HG02970 (cell line): ENCODE data around the gene ZNF526.

Experiments
- ATAC-seq: cut with Tn5 transposase; IDR thresholded peaks from one replicate; pipeline ENCODE4 v1.9.1; 2021; ENCODE audit warnings: mild to moderate bottlenecking, moderate library complexity, moderate number of reproducible peaks; ENCODE audit not compliant: unreplicated experiment, low FRiP score

Gene ZNF526

DNA sequence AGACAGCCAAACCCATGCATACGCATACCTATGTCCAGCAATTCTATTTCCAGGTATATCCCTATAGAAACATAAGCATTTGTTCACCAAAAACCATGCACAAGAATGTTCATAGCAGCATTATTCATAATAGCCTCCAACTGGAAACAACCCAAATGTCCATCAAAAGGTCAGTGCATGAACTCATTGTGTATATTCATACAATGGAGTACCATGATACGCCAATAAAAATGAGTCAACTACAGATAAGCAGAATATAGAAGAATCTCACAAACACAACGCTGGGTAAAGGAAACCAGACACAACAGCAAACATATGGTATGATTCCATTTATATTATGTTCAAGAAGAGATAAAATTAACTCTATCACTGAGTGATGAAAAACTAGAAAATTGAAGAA, 26.4 kb upstream of the ZNF526 start:
- ATAC-seq: no peak

DNA sequence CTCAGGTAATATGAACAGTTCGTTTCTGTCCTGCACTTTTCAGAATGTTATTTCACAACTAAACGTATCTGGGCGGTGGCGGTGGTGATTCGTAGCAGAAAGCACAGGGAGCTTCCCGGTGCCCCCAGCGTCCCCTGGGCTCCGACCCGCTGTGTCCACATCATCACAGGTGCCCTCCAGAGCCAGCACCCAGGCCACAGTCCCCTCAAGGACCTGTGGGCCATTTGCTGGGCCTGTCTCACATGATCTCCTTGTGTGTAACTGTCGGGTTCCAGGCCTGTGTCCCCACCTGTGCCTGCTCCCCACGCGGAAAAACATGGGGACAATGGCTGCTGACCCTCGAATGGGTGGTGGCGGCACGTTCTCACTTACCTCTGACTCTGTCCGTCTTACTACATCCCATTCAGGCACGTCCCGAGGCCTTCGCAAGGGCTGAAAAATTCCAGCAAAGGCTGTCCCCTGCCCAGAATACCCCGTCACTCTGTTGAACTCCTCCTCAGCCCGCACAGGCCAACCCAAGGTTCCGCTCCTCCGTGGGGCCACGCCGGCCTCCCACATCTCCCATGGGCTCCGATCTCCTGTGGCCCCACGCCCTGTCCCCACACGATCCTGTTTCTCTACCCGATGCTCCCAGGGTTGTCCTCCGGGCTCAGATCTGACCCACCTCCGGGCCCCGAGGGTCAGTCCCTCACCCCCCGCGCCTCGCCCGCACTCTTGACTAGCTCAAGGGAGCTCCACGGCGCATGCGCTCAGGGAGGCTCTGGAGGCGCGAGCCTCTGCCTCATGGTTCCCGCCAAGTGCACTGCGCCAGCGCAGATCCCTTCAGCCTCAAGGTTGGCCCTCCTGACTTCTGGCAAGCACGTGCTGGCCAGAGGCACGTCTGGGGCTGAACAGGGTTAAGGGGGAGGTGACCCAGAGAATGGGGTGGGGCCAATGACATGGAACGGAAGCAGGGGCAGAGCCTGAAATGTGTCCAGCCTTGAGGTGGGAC, 23.8 kb upstream of the ZNF526 start:
- ATAC-seq: no peak

DNA sequence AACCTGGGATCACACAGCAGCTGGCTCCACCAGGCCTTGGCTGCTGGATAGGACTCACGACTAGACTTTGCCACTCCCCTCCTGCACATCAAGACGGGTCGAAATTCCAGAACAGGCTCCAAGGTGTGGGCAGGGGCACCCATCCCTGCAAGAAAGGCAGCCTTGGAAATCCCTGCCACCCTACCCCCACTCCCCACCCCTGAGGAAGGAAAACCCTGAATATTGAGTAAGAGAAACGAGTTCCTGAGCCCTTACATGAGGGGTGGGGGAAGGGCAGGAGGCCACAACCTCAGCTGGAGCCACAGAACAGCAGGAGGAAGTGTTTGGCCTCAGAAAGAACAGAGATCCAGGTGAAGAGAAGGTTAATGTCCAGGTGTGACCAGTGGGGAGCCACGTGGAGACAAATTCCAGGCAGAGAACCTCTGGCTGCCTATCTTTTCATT, 22.7 kb upstream of the ZNF526 start:
- no peak for ATAC-seq

DNA sequence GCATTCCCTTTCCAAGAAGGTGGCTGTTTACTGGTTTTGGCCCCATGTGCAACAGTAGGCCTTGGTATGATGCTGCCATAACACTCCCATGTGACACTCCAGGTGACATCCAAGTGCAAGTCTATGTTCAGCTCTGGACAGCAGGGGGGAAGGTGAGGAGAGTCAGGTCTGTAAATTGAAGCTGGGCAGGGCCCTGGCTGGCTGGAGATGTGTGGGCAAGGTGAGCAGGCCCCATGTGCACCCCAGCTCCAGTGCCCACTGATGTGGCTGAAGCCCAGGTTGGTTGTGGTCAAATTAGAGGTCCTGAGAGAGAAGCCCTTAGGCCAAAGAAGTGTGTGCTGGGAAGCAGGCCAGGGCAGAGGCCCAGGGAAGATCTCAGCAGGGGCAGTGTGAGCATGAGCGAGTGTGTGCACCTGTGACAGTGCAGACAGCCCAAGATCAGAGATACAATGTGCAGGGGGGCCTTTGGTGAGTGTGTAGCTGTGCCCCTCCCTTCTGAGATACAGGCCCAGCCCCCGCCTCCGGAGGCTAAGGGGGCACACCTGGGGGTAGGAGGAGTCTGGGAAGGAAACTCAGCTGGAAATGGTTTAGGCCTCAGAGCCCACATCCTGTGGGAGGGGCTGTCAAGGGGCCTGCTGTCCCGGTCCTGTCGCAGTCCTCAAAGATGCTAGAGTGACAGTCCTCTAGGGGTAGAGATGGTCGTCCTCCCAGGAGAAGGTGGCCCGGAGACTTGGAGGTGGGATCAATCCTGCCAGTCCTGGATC, 21.3 kb upstream of the ZNF526 start:
- peak; percentile 43 for ATAC-seq

DNA sequence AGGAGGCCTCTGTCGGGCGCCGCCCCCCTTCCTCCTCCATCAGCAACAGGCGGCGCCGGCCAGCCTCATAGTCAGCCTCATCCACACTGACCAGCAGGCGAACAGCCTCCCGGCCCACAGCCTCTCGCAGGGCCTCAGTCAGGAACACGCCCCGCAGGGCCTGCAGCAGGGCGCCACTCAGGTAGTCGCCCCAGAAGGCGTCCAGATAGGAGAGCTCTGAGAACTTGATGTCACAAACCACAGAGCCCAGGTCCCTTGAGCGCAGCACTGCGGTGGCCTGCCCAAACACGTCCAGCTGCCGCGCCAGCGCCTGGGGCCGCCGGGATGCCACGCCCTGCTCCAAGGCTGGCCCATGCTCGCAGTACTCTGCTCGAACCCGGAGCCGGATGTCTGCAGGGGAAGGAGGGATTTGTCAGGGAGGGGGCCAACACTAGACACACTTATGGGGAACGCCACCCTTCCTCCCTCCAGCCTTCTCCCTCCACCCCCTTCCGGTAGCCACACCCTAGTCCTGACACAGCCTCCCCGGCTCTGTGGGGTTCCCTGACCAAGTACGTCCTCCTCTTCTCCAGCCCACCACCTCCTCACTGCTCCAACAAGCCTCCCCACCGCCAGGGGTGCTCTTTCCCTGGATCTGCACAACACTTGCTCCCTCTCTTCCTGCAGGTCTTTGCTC, 20.5 kb upstream of the ZNF526 start:
- ATAC-seq: peak; percentile 47

DNA sequence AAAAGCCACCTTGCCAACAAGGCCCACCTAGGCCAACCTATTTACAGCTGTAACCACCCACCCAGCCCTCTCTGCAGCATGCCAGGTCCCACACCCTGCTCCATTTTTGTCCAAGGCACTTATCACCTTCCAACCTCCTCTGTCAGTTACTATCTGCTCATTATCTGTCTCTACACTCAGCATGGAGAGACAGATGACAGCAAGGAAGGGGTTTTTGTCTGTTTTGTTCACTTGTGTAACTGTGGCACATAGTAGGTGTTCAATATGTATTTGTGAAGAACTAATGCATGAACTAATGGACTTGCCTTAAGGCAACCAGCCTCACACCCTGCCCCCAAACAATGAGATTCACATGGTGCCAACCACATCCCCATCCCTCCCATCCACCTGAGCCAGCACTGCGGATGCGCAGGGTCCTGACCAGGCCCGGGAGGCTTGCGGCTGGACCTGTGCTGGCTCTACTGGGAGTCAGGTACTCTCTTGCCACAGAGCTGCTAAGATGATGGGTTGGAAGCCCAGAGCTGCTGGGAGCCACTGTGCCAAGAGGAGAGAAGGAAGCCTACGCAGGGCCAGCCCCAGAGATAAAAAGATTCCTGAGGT, 19.9 kb upstream of the ZNF526 start:
- no peak for ATAC-seq

DNA sequence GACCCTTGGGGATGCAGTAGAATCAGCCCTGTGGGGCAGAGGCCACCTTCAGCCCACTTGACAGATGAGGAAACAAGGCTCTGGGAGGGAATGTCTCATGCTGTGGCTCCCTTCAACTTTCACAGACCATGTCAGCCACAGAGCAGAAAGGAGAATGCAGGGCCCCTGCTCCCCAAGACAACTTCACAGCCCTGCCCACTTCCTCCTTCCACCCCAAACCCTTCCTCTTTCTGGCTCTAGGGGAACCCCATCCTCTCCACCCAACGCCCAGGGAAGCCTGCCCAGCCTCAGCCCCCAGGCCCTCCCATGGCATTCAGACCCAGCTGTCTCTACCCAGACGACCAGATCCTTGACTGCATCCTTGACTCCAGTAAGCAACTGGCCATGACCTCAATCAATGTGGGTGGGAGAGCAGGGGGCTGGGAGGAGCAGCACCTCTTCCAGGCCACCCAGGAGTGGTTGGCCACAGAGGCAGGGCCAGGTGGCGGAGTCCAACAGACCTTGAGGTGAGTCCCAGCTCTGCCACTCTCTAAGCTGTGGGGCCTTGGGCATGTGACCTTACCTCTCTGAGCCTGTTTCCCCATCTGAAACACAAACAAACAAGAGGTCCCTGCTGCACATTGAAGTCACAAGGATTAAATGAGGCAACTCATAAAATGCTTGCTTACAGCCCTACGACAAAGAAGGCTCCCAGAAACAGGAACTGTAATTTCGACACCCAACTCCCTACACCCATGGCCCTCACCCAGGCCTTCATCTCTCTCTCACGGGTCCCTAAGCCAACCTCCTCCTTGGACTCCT, 18.4 kb upstream of the ZNF526 start:
- no peak for ATAC-seq

DNA sequence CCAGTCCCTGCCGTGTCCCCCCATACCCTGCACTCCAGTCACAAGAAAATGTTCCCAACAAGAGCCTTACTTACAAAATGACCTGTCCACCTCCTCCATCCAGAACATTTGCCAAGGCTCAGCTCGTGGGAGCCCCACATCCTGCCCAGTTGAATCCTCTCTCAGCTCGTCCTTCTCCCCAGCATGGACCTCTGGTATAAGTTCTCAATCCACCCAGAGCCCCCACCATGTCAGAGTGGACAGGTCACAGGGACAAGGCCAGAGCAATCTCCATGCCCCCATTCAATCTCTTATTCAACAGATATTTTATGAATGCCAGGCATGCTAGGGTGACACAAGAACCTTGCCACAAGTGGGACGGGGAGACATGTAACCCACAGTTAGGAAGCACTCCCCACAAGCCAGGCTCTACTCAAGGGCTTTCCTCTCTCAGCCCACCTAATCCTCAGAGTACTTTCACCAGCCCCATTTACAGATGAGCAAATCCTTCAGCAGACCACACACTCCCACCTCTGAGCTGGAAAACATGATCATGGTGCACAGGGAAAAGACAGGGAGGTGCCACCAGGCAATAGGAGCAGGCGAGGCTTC, 17.7 kb upstream of the ZNF526 start:
- no peak for ATAC-seq

DNA sequence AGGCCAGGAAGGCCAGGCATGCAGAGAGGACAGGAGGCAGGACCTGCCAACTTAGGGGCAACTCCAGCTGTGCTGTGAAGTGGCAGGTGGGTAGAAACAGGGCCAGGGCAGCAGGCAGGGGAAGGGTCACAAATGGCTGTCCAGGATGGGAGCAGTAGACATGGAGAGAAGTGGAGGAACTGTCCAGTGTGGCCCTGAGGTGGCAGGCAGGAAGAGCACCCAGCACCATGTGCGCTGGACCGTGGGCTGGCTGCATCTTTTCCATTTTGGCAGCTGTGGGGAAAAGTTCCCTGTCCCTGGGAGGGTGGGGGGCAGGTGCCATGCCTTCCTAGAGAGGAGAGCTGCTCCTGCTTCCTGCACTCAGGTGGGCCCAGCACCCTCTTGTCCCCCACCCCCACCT, 16.4 kb upstream of the ZNF526 start:
- ATAC-seq: no peak

DNA sequence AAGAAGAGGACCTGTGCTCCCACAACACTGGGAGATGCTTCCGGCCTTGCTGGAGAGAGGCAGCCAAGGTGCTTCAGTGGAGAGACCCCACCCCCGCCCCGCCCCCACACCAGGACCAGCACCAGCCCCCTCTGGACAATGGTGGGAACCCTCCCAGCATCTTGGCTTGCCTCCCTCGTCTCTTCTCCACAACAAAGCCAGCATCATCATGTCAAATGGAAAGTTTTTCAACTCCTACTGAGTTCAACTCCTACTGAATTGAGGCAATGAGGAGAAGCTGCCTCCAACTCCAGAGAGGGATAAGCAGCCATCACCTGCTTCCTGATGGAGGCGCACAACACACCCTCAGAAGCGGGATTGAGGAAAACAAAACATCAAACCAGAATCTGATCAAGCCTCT, 15.4 kb upstream of the ZNF526 start:
- no peak for ATAC-seq

DNA sequence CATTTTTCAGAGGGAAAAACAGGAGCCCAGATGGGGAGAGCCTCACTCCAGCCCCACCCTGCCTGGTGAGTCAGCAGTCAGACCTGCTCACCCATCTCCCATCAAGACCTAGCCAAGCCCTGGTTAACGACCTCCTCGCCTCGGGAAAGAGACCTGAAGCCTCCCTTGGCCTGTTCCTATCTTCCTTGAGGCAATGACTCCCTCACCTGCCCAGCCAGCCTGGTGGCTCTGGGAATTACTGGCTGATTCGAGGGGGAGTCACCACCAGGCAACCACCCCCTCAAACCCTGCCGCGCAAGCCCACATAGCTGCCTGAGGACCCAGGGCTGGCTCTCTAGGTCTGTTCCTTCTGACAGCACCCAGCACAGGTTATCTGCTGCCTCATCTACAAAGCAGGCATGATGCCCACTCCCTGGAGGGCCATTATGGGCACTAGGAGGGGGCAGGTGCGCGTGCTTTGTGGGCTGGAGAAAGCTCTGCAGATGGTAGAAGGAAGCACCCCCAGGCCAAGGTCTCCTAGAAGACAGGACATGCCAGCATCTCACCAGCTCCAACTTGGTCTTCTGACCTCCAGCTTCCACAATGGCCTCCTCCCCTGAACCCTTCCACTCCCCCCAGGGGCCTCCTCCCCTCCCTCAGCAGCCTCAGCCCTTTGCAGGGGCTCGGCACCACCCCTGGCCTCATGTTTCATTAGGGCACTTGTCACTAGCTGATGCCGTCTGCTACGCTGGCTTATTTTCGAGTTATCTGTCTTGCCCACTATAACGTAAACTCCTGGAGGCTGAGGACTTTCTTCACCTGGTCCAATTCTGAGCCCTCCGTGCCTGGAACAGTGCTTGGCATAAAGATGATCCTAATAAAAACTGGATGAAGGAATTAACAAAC, 13.0 kb upstream of the ZNF526 start:
- ATAC-seq: no peak

DNA sequence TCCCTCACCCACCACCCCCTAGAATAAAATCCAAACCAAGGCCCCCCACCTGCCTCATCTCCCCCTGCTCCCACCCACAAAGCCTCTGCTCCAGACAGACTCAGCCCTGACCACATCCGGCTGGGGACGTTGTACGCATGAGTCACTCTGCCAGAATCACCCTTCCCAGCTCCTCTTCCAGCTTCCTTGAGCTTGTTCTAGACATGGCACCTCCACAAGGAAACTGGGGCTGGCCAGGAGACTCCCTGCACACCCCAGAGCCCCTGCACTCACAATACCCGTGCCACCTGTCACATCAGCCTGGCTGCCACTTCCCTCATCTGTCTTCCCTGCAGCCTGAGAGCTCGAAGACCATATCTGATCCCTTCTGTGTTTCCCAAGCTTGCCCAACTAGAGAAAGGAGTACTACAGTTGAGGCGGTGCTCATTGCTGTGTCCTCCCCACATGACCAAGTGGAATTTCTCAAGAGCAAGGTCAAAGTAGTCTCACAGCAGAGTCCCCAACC, 12.3 kb upstream of the ZNF526 start:
- no peak for ATAC-seq

DNA sequence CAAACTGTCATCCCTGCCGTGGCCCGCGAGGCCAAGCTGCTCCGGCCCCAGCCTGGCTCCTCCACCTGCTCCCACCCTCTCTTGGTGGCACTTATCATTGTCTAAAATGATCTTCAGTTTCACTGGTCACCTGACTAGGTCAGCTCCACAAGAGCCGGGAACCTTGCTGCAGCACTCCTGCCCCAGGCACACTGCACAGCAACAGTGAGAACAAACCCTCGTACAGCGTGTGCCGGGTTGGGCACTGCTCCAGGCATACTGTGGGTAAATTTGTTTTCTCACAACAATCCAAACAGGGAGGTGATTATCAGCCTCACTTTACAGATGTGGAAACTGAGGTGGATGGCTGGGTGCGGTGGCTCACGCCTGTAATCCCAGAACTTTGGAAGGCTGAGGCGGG, 11.5 kb upstream of the ZNF526 start:
- ATAC-seq: no peak

DNA sequence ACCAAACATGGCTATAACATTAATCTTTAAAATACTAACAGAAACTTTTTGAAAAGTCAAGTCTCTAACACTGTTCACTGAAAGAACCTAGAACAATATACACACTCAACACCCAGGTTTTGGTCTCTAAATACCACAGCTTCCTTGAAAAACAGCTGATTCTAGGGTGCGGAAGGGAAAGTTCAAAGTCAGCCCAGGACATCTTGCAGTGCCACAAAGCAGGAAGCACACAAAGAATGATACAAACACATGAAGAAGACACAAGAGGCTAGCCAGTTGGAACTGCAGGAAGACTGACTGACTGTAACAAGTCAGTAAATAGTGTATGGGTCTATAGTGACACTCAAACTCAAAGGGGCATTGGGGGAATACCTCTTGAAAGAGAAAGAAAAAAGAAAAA, 7.2 kb upstream of the ZNF526 start:
- no peak for ATAC-seq

DNA sequence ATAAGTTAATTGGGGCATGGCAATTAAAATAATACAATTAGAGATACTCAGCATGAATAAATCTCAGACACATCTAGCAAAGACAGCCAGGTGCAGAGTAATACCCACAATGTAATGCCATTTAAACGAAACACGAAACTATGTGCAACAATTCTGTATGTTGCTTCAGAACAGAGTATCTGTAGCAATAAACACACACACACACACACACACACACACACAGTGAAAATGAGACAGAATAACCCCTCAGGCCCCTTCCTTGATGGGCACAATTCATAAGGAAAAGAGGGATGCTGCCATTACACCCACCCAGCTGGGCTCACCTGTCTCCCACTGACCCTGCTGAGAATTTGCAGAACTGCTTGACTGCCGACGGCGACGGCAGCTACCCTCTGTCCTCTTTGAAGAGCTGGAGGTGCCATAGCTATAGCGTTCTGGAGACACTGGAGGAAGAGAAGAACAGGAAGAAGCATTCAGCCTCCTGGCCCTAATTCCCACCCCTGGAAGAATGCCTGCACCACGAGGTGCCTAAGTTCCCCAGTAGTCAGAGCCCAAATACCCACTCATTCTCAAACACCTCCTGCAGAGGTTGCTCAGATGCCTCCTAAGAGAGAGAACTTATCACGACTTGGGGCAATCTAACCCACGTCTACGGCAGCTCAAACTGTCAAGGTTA, 5.2 kb upstream of the ZNF526 start:
- ATAC-seq: no peak

DNA sequence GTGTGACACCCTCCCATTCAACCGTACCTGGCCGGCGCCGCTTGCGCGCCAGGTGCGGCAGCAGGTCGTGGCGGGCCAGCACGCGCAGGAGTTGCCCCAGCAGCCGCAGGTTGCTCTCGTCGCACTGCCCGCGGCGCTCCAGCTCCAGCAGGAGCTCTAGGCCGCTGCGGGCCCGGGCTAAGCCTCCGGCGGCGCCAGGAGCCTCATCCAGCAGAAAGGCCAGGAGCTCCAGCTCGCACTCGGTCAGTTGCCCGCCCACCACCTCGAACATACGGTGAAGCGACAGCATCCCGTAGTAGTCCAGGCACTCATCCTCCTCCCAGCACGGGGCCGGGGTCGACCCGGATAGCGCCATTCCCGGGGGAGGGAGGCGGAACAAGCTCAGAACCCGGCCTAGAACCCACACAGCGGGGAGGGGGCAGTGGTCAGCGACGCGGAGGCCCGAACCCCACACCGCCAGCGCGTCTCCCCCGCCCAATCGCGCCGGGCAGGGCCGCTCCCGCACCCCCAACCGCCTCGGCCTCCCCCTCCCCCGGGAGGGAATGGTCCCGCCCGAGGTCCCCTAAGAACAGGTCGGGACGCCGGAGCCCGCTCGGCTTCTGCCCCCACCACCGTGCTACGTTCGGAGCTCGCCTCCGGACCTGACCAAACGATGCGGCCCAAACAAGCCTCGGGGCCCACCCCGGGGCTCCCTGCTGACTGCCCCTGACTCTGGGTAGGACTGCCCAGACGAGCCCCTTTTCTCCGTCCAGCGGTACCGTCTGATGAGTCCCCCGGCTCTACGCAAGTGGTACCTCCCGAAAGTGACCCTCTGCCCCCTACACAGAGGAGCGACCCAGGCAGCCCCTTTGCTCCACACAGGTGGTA, 3.2 kb upstream of the ZNF526 start:
- ATAC-seq: peak; percentile 28
